SK-N-SH (cell line): ENCODE measurements around the gene IFNG. TPM values are rescaled to one million over a fixed set of nuclear protein-coding genes. Genes with fewer than 3 reads are reported as not detected.

Experiments
- CTCF ChIA-PET: fragments of 300-600, 350-600 bp; formaldehyde crosslinking; extraction: SDS; loops from one replicate; lab custom pipeline; 2021; lab: Yijun Ruan, JAX
- POLR2A ChIA-PET: fragments of 350-600 bp; sonication (Branson Sonifier 250); formaldehyde crosslinking; extraction: SDS; loops from one replicate; lab custom pipeline; 2020; ENCODE audit warnings: antibody characterized with exemption, inconsistent platforms; lab: Yijun Ruan, JAX
- DNase-seq: peaks from one replicate; pipeline ENCODE4 v3.0.0; 2012
- H2AFZ ChIP-seq: fragments of 200-600 bp; sonication (generic); 2 replicates; pipeline ENCODE4 v1.8.1; 2016; ENCODE audit warnings: antibody characterized with exemption, mild to moderate bottlenecking, low read depth
- H3F3A ChIP-seq: fragments of 200-600 bp; sonication (generic); replicated peaks from 2 replicates; pipeline ENCODE3; 2016; ENCODE audit warnings: antibody characterized with exemption, mild to moderate bottlenecking; ENCODE audit not compliant: insufficient read depth
- H3K27ac ChIP-seq, 2 experiments: fragments of 200-500 bp in 1 of 2; fragments of 200-600 bp in 1 of 2; sonication (Bioruptor generic) in 1 of 2; sonication (generic), shearing (Covaris generic) in 1 of 2; 2 replicates each; pipeline versions ENCODE4 v1.5.1 to v1.6.1; 2014 to 2016; ENCODE audit warnings: low read depth in 2 of 2, inconsistent platforms in 1 of 2, low read length in 1 of 2, mild to moderate bottlenecking in 1 of 2, mixed read lengths in 1 of 2
- H3K27me3 ChIP-seq: fragments of 200-600 bp; sonication (generic), shearing (Covaris generic); 2 replicates; pipeline ENCODE4 v1.6.1; 2016; ENCODE audit warnings: mixed run types; ENCODE audit not compliant: insufficient read depth
- H3K36me3 ChIP-seq, 2 experiments: fragments of 200-500 bp in 1 of 2; fragments of 200-600 bp in 1 of 2; sonication (Bioruptor generic) in 1 of 2; sonication (generic) in 1 of 2; replicated peaks in 1 of 2; 2 replicates each; pipeline versions ENCODE3 to v1.5.1; 2014 to 2016; ENCODE audit warnings: low read length in 1 of 2, mild to moderate bottlenecking in 1 of 2; ENCODE audit not compliant: insufficient read depth in 2 of 2, control insufficient read depth in 1 of 2
- H3K4me1 ChIP-seq, 2 experiments: fragments of 200-500 bp in 1 of 2; fragments of 200-600 bp in 1 of 2; sonication (Bioruptor generic) in 1 of 2; sonication (generic), shearing (Covaris generic) in 1 of 2; 2 replicates each; pipeline versions ENCODE4 v1.5.1 to v1.6.1; 2014 to 2016; ENCODE audit warnings: low read depth in 1 of 2, low read length in 1 of 2, mixed run types in 1 of 2; ENCODE audit not compliant: insufficient read depth in 2 of 2, control insufficient read depth in 1 of 2
- H3K4me2 ChIP-seq: fragments of 200-600 bp; sonication (generic), shearing (Covaris generic); 2 replicates; pipeline ENCODE4 v1.6.1; 2017; ENCODE audit warnings: mixed run types
- H3K4me3 ChIP-seq, 2 experiments: fragments of 200-500 bp in 1 of 2; fragments of 200-600 bp in 1 of 2; sonication (Bioruptor generic) in 1 of 2; sonication (generic), shearing (Covaris generic) in 1 of 2; 2 replicates each; pipeline versions ENCODE4 v1.5.1 to v1.8.1; 2014 to 2016; ENCODE audit warnings: low read depth in 2 of 2, inconsistent platforms in 1 of 2, low read length in 1 of 2, mild to moderate bottlenecking in 1 of 2, mixed read lengths in 1 of 2, moderate library complexity in 1 of 2
- H3K79me2 ChIP-seq: fragments of 200-600 bp; sonication (generic); 2 replicates; pipeline ENCODE4 v1.8.1; 2017; ENCODE audit warnings: mild to moderate bottlenecking; ENCODE audit not compliant: insufficient read depth
- H3K9ac ChIP-seq: fragments of 200-600 bp; sonication (generic); 2 replicates; pipeline ENCODE4 v1.6.1; 2017; ENCODE audit warnings: mixed run types
- H3K9me2 ChIP-seq: fragments of 200-600 bp; sonication (generic); 2 replicates; pipeline ENCODE4 v1.6.1; 2017; ENCODE audit warnings: mixed run types
- H3K9me3 ChIP-seq: fragments of 200-600 bp; sonication (generic); 2 replicates; pipeline ENCODE4 v1.6.1; 2017; ENCODE audit warnings: mixed run types, mild to moderate bottlenecking, moderate library complexity
- H4K20me1 ChIP-seq: fragments of 200-600 bp; sonication (generic); 2 replicates; pipeline ENCODE4 v1.6.1; 2017; ENCODE audit warnings: mild to moderate bottlenecking, mixed run types; ENCODE audit not compliant: insufficient read depth
- CTCF ChIP-seq: fragments of 200-600 bp; sonication (generic); IDR thresholded peaks from 2 replicates; pipeline ENCODE4 v1.6.1; 2017; ENCODE audit warnings: antibody characterized with exemption, mild to moderate bottlenecking, moderate library complexity
- ELF1 ChIP-seq: IDR thresholded peaks from 2 replicates; pipeline ENCODE4 v1.4.0; 2012
- FOXJ3 ChIP-seq: sonication (generic); formaldehyde crosslinking; IDR thresholded peaks from 2 replicates; pipeline ENCODE4 v1.5.1; 2020; ENCODE audit warnings: mild to moderate bottlenecking, missing genetic modification reagents
- FOXM1 ChIP-seq: IDR thresholded peaks from 2 replicates; pipeline ENCODE4 v1.4.0; 2012; ENCODE audit warnings: low read depth, mild to moderate bottlenecking
- IRF3 ChIP-seq: fragments of 150-350 bp; IDR thresholded peaks from 2 replicates; pipeline ENCODE4 v1.6.1; 2016; ENCODE audit warnings: mild to moderate bottlenecking, low read depth, low read length
- MEF2A ChIP-seq: IDR thresholded peaks from 2 replicates; pipeline ENCODE4 v1.4.0; 2012; ENCODE audit warnings: low read depth, borderline replicate concordance
- NFIC ChIP-seq: IDR thresholded peaks from 2 replicates; pipeline ENCODE4 v1.4.0; 2012; ENCODE audit warnings: borderline replicate concordance
- POLR2AphosphoS5 ChIP-seq: IDR thresholded peaks from 2 replicates; pipeline ENCODE4 v1.6.1; 2012; ENCODE audit warnings: low read depth, low read length
- RAD21 ChIP-seq: IDR thresholded peaks from 2 replicates; pipeline ENCODE4 v1.6.1; 2012; ENCODE audit warnings: mild to moderate bottlenecking, low read length
- RCOR1 ChIP-seq: fragments of 150-350 bp; IDR thresholded peaks from 2 replicates; pipeline ENCODE4 v1.6.1; 2017; ENCODE audit warnings: antibody characterized with exemption, low read length
- REST ChIP-seq: IDR thresholded peaks from 2 replicates; pipeline ENCODE4 v1.6.1; 2012; ENCODE audit warnings: mild to moderate bottlenecking, low read depth, low read length, moderate library complexity
- RFX5 ChIP-seq: IDR thresholded peaks from 2 replicates; pipeline ENCODE4 v1.6.1; 2012; ENCODE audit warnings: mild to moderate bottlenecking, improper control_type of control experiment, low read length
- SIN3A ChIP-seq: IDR thresholded peaks from 2 replicates; pipeline ENCODE4 v1.6.1; 2012; ENCODE audit warnings: low read depth, mild to moderate bottlenecking, low read length, moderate library complexity, borderline replicate concordance
- SMC3 ChIP-seq: IDR thresholded peaks from 2 replicates; pipeline ENCODE4 v1.6.1; 2012; ENCODE audit warnings: low read depth, low read length, improper control_type of control experiment
- TAF1 ChIP-seq: IDR thresholded peaks from 2 replicates; pipeline ENCODE4 v1.6.1; 2012; ENCODE audit warnings: low read depth, mild to moderate bottlenecking, low read length, moderate library complexity, borderline replicate concordance
- TEAD4 ChIP-seq: IDR thresholded peaks from 2 replicates; pipeline ENCODE4 v1.4.0; 2012; ENCODE audit warnings: mild to moderate bottlenecking, borderline replicate concordance; ENCODE audit not compliant: insufficient read depth
- USF1 ChIP-seq: IDR thresholded peaks from 2 replicates; pipeline ENCODE4 v1.4.0; 2012; ENCODE audit warnings: low read depth, borderline replicate concordance
- YY1 ChIP-seq: IDR thresholded peaks from 2 replicates; pipeline ENCODE4 v1.4.0; 2012; ENCODE audit warnings: low read depth, mild to moderate bottlenecking
- ZBTB33 ChIP-seq: IDR thresholded peaks from 2 replicates; pipeline ENCODE4 v1.4.0; 2012; ENCODE audit warnings: low read depth, borderline replicate concordance
- WGBS: methylation state at CpG from one replicate; pipeline ENCODE4 v1.1.6; 2017; ENCODE audit warnings: low lambda C conversion rate; 5-methylcytosine and 5-hydroxymethylcytosine counted together
- polyA plus RNA-seq, 3 experiments: library from polyadenylated mRNA; depleted of rRNA; stranded (reverse); fragments of >200 nt; gene quantifications; 2 replicates each; pipeline ENCODE4 v1.2.3, GENCODE V29; 2012

The IFNG gene
- polyA plus RNA-seq, 1 of the 3 experiments (the other 2 are of a cell fraction), result not detected

GRCh38 chr12:68131867-68132414 is 27.6 kb downstream of the IFNG start:
- ChIA-PET CTCF (no interaction called here), POLR2A (no interaction called here)
- Histone ChIP-seq H3K9ac (no peak overlapping the region), H3K4me1 (no peaks in the 10 kb centered on the region), H3K79me2 (no peaks in the 10 kb centered on the region), H3F3A (no peaks in the 10 kb centered on the region), H3K4me3 (no peak overlapping the region), H3K36me3 (no peaks in the 10 kb centered on the region), H3K4me2 (no peak overlapping the region), H4K20me1 (no peaks in the 10 kb centered on the region), H3K27me3 (no peaks in the 10 kb centered on the region; the same call in 1 of the 2 replicates), H3K9me3 (peaks cover 5% of the 10 kb centered on the region; the same call in 1 of the 2 replicates), H3K27ac (no peak overlapping the region), H3K9me2 (no peaks in the 10 kb centered on the region), H2AFZ (no peak overlapping the region)
- no peak for DNase-seq
- 37% methylated on average over 4 of the region's 5 CpGs for WGBS
- TF ChIP-seq ELF1, result no peak
- TF ChIP-seq YY1, result no peak
- TF ChIP-seq RFX5, result no peak
- no peak for TF ChIP-seq RCOR1
- TF ChIP-seq TEAD4, result no peak
- no peak for TF ChIP-seq POLR2AphosphoS5
- no peak for TF ChIP-seq SIN3A
- no peak for TF ChIP-seq ZBTB33
- no peak for TF ChIP-seq TAF1

- CTCF ChIA-PET, result no interaction called here
- Histone ChIP-seq H3K9ac (no peak overlapping the region), H3K79me2 (no peaks in the 10 kb centered on the region), H3K9me2 (no peaks in the 10 kb centered on the region), H3K9me3 (peaks cover 5% of the 10 kb centered on the region; the same call in 1 of the 2 replicates), H3K4me1 (no peaks in the 10 kb centered on the region), H3K4me3 (no peak overlapping the region), H3F3A (no peaks in the 10 kb centered on the region), H3K27ac (no peak overlapping the region), H2AFZ (no peak overlapping the region), H3K36me3 (no peaks in the 10 kb centered on the region), H3K27me3 (no peaks in the 10 kb centered on the region), H3K4me2 (no peak overlapping the region), H4K20me1 (no peaks in the 10 kb centered on the region)
- TF ChIP-seq SMC3 (no peak), IRF3 (no peak), RAD21 (no peak), TAF1 (no peak), FOXJ3 (CRISPR knock-in tag) (no peak), NFIC (no peak), FOXM1 (no peak), CTCF (no peak), REST (no peak), MEF2A (no peak), USF1 (no peak)
- 0% methylated on average over 2 of the region's 2 CpGs for WGBS
- POLR2A ChIA-PET, result no interaction called here
- no peak for DNase-seq
Observed at GRCh38 chr12:68129979-68130378, 29.6 kb downstream of the IFNG start.
